ENCODE measurements around the gene CPPED1. TPM values are rescaled to one million over a fixed set of nuclear protein-coding genes. Genes with fewer than 3 reads are reported as not detected.

Gene CPPED1
- total RNA-seq, 1 experiment from 2014 or later: 34.9 TPM

- intact Hi-C loops (cut with micrococcal nuclease; ENCODE audit: unreplicated experiment): no loop called here
- CTCF ChIA-PET: no interaction called here
These were observed 95.4 kb downstream of the CPPED1 start for GRCh38 chr16:12708266-12708665.

DNA sequence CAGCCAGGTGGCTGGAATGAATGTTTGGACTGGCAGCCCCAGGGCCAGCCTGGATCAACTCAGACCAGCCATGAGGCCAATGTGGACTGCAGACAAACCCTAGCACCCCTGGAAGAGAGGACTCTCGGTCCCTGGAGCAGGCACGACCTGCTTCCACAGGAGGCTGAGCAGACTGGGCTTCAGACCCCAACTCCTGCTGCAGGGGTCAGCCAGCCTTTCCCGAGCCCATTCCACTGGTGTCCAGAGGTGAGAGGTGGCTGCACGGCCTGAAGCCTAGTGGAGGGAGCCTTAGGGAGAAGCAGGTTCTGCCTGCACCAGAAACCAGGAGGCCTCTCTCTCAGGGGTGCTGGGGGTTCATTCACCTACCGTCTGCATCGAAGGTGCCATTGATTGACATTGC is 97.1 kb downstream of the CPPED1 start:
- DNase-seq: no peak
- no peak overlapping the region for H3K27ac Mint-ChIP-seq (ENCODE audit: unreplicated experiment)
- peaks cover 5% of the 10 kb centered on the region for H3K36me3 Mint-ChIP-seq (ENCODE audit: insufficient read depth, unreplicated experiment)
- TF ChIP-seq, protein P1, sequence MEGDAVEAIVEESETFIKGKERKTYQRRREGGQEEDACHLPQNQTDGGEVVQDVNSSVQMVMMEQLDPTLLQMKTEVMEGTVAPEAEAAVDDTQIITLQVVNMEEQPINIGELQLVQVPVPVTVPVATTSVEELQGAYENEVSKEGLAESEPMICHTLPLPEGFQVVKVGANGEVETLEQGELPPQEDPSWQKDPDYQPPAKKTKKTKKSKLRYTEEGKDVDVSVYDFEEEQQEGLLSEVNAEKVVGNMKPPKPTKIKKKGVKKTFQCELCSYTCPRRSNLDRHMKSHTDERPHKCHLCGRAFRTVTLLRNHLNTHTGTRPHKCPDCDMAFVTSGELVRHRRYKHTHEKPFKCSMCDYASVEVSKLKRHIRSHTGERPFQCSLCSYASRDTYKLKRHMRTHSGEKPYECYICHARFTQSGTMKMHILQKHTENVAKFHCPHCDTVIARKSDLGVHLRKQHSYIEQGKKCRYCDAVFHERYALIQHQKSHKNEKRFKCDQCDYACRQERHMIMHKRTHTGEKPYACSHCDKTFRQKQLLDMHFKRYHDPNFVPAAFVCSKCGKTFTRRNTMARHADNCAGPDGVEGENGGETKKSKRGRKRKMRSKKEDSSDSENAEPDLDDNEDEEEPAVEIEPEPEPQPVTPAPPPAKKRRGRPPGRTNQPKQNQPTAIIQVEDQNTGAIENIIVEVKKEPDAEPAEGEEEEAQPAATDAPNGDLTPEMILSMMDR (IDR thresholded peaks at IDR 0.05; ENCODE audit: insufficient read depth in 1 of 2, low read depth in 1 of 2, low read length in 1 of 2, severe bottlenecking in 1 of 2, unreplicated experiment in 1 of 2): no peak
- CTCF ChIA-PET: no interaction called here
- H3K4me3 Mint-ChIP-seq (ENCODE audit: unreplicated experiment): no peak overlapping the region
- intact Hi-C loops (cut with micrococcal nuclease; ENCODE audit: unreplicated experiment): no loop called here
- Histone ChIP-seq H3K9me3 (no peaks in the 10 kb centered on the region), H3K4me1 (no peaks in the 10 kb centered on the region), H3K27me3 (replicated peaks; ENCODE audit: control insufficient read depth, insufficient read depth, low read length) (no peaks in the 10 kb centered on the region), H3K36me3 (ENCODE audit: control insufficient read depth, insufficient read depth, low read length) (no peaks in the 10 kb centered on the region), H3K4me3 (ENCODE audit: low read depth, low read length) (no peak overlapping the region)
- BruUV-seq (replicated peaks): no TSS peak
- H3K27me3 Mint-ChIP-seq (ENCODE audit: insufficient read depth, unreplicated experiment): no peaks in the 10 kb centered on the region
- H3K4me1 Mint-ChIP-seq (ENCODE audit: low read depth, unreplicated experiment): no peaks in the 10 kb centered on the region
- H3K9me3 Mint-ChIP-seq (ENCODE audit: unreplicated experiment): no peaks in the 10 kb centered on the region
- POLR2A ChIA-PET: interaction anchor here (0.6 kb wide), 1 partner anchor 694 kb away, joined by 3 read pairs; no protein-coding TSS in a partner anchor

More at GRCh38 chr16:12708266-12708665, 95.4 kb downstream of the CPPED1 start:
- no TSS peak for BruUV-seq (replicated peaks)
- Histone ChIP-seq H3K36me3 (ENCODE audit: control insufficient read depth, insufficient read depth, low read length) (no peaks in the 10 kb centered on the region), H3K4me3 (ENCODE audit: low read depth, low read length) (no peak overlapping the region), H3K27me3 (replicated peaks; ENCODE audit: control insufficient read depth, insufficient read depth, low read length) (no peaks in the 10 kb centered on the region), H3K9me3 (no peaks in the 10 kb centered on the region), H3K4me1 (no peaks in the 10 kb centered on the region)
- Mint-ChIP-seq H3K36me3 (ENCODE audit: insufficient read depth, unreplicated experiment) (no peaks in the 10 kb centered on the region), H3K9me3 (ENCODE audit: unreplicated experiment) (no peaks in the 10 kb centered on the region), H3K27me3 (ENCODE audit: insufficient read depth, unreplicated experiment) (no peaks in the 10 kb centered on the region), H3K4me3 (ENCODE audit: unreplicated experiment) (no peak overlapping the region), H3K4me1 (ENCODE audit: low read depth, unreplicated experiment) (no peaks in the 10 kb centered on the region), H3K27ac (ENCODE audit: unreplicated experiment) (no peak overlapping the region)
- TF ChIP-seq, protein P1 (IDR thresholded peaks at IDR 0.05; ENCODE audit: insufficient read depth in 1 of 2, low read depth in 1 of 2, low read length in 1 of 2, severe bottlenecking in 1 of 2, unreplicated experiment in 1 of 2): no peak
- no peak for DNase-seq
- POLR2A ChIA-PET: no interaction called here

- Mint-ChIP-seq H3K4me3 (ENCODE audit: unreplicated experiment) (no peak overlapping the region), H3K36me3 (ENCODE audit: insufficient read depth, unreplicated experiment) (peaks cover 5% of the 10 kb centered on the region), H3K9me3 (ENCODE audit: unreplicated experiment) (no peaks in the 10 kb centered on the region), H3K27me3 (ENCODE audit: insufficient read depth, unreplicated experiment) (no peaks in the 10 kb centered on the region), H3K27ac (ENCODE audit: unreplicated experiment) (no peak overlapping the region), H3K4me1 (ENCODE audit: low read depth, unreplicated experiment) (no peaks in the 10 kb centered on the region)
- no TSS peak for BruUV-seq (replicated peaks)
- POLR2A ChIA-PET: no interaction called here
- H3K27me3 ChIP-seq (replicated peaks; ENCODE audit: control insufficient read depth, insufficient read depth, low read length): no peaks in the 10 kb centered on the region
- TF ChIP-seq, protein P1 (IDR thresholded peaks at IDR 0.05; ENCODE audit: insufficient read depth in 1 of 2, low read depth in 1 of 2, low read length in 1 of 2, severe bottlenecking in 1 of 2, unreplicated experiment in 1 of 2): no peak
- H3K9me3 ChIP-seq: no peaks in the 10 kb centered on the region
- intact Hi-C loops (cut with micrococcal nuclease; ENCODE audit: unreplicated experiment): no loop called here
- DNase-seq: no peak
- H3K36me3 ChIP-seq (ENCODE audit: control insufficient read depth, insufficient read depth, low read length): no peaks in the 10 kb centered on the region
- no peak overlapping the region for H3K4me3 ChIP-seq (ENCODE audit: low read depth, low read length)
- H3K4me1 ChIP-seq: no peaks in the 10 kb centered on the region
- CTCF ChIA-PET: no interaction called here
These were observed 99.1 kb downstream of the CPPED1 start for GRCh38 chr16:12704492-12705111.
